GM19455 (cell line): Measurements from ENCODE around the gene TBX20.
"Not testable (repeated sequence)": the region's sequence is repeated elsewhere in the genome, so short reads cannot be mapped to it uniquely, and the experiment has no call there.

ENCODE experiments used
- ATAC-seq: cut with Tn5 transposase; IDR thresholded peaks from one replicate; pipeline ENCODE4 v1.9.1; 2021; ENCODE audit not compliant: unreplicated experiment

TBX20 gene

DNA sequence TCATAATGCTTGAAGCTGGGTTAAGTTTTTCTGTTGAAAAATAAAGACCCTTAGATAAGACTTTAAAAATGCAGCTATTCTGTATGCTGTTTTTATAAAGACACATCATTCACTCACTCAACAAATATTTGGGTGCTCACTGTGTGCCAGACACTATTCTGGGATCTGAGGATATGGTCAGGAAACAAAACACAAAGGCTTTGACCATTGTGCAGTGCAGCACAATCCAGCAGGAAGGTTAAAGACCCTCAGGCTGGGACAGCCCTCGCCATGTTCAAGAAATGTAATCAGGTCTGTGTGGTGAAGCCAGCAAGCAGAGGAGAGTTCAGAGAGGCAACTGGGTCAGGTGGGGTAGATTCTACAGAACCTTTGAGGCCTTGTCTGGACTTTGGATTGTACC, 31.5 kb downstream of the TBX20 start:
- not testable (repeated sequence) for ATAC-seq

GRCh38 chr7:35220176-35220575, 33.7 kb downstream of the TBX20 start:
- ATAC-seq: not testable (repeated sequence)

DNA sequence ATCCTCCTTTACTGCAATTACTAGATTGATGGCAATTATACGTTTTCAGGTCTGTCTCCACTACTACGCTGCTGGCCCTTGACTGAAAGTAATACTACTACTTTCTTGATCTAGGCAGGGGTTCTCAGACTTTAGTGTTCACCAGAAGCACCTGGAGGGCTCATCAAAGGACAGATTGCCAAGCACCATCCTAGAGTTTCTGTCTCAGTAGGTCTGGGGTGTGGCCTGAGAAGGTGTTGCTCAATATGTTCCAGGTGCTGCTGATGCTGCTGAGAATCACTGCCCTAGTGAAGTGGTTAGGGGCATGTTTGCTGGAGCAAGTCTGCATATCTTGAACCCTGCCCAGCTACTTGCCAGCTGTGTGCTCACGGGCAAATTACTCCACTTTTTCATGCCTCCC, 37.9 kb downstream of the TBX20 start:
- not testable (repeated sequence) for ATAC-seq

- not testable (repeated sequence) for ATAC-seq
These were observed 38.8 kb downstream of the TBX20 start for GRCh38 chr7:35215063-35215462.

DNA sequence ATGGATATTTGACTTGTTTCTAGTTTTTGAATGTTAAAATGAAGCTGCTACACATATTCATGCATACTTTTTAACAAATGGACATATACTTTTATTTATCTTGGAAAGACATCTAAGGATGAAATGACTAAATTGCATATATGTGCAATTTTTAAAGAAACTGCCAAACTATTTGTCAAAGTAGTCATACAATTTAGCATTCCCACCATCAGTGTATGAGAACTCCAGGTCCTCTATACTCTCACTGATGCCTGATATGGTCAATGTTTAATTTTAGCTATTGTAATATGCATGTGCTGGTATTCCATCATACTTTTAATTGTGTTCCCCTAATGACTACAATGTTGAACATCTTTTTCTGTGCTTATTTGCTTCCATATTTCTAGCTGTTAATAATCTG, 47.0 kb downstream of the TBX20 start:
- ATAC-seq: not testable (repeated sequence)

- ATAC-seq: not testable (repeated sequence)
These were observed 49.0 kb downstream of the TBX20 start for GRCh38 chr7:35204850-35205249.

DNA sequence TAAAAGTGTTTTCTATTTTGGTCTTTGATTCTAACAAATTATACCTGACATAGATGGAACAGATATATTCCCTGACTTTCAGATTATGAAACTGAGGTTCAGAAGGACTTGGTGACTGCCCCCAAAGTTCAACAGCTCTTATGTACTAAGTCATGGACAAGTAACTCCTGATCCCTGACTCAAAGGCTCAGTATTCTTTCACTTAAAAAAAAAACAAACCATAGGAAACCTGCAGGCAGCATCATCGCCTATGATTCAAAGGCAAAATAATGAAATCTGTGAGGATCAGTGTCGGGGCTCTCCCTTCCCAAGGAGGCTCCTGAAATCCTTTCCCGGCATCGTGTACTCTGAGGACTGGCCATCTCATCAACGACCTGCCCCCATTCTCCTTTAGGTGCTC, 49.9 kb downstream of the TBX20 start:
- ATAC-seq: not testable (repeated sequence)

DNA sequence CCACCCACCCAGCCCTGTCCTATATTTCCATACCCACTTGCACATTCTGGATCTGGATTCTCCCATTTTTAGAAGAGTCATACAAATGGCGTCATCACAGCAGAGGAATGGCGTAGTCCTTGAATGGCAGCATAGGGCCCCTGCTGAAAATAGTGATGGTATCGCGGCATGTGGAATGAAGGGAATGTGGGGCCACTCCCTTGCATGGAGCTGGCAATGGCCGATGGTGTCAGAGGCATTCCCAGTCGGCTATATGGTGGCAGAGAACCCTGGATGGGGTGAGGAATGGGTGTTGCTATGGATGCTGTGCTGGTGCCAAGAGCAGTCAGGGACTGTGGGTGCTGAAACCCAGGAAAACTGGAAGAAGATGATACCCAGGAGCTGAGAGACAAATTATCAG, 51.5 kb downstream of the TBX20 start:
- not testable (repeated sequence) for ATAC-seq

GRCh38 chr7:35200170-35200569, 53.7 kb downstream of the TBX20 start:
- not testable (repeated sequence) for ATAC-seq

DNA sequence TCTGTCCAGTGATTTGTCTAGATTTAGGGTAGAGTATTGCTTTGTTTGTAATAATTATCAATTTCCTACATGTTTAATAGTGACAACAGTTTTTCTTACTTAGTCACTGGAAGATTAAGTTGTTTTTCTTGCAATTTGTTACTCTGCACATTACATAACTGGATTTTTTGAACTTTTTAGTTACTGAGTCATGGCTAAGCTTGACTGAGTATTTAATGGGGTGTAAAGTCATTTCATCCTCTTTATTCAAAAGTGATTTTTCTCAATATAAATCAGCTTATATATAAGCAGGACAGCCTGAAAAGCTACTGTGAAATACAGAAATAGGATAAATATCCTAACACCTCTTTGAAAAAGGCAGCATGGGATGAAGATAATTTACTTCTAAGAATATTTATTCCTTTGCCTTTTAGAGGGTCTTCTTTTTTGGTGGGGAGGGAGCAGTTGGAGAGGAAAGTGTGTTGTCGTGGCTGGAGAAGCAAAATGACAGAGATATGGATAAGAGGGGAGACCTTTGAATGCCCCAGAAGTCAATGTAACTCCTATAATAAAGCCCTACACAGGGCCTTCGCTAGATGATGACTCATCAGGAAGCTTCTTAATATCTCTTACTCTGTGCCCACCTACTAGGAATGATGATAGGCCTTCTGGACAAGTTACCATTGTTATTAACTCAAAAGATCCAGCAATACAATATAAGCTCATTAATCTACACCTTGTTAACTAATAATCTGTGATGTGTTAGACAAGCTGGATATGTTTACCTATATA, 55.3 kb downstream of the TBX20 start:
- not testable (repeated sequence) for ATAC-seq

- not testable (repeated sequence) for ATAC-seq
These were observed 62.3 kb downstream of the TBX20 start for GRCh38 chr7:35191571-35191970.

- not testable (repeated sequence) for ATAC-seq
These were observed 63.6 kb downstream of the TBX20 start for GRCh38 chr7:35190146-35190773.

GRCh38 chr7:35186751-35187150, 67.1 kb downstream of the TBX20 start:
- ATAC-seq: not testable (repeated sequence)

DNA sequence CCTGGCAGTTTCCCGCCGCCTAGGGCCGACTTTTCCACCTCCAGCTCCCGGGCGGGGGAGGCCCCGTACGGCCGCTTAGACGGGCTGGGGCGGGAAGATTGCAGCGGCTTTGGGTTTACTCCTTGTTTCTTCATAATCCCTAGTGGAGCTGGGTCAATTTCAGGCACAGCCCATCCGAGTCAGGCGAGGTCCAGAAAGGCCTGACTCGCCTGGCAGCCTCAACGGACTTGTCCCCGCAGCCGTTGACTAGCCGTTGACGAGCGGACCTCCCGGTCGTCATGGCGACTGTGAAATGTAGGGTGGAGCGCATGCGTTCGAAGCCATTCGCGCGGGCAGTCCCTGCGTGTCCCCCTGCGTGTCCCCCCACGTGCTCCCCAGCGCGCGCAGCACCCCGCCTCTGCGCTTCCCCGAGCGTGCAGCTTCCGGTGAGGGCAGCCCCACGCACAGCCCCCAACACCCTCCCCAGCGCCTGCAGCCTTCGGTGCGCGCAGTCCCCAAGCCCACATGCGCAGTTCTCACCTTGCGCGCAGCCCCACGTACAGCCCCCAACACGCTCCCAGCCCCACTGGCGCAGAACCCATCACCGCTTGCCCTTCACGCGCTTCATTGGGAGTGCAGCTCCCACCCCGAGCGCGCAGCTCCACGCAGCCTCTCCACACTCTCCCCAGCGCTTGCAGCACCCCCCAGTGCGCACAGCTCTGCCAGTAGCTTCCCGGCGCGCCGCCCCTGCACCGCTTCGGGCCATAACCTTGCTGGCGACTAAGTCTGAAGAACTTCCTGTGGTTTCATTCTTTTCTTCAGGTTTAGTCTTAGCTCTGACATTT, 67.8 kb downstream of the TBX20 start:
- no peak for ATAC-seq

DNA sequence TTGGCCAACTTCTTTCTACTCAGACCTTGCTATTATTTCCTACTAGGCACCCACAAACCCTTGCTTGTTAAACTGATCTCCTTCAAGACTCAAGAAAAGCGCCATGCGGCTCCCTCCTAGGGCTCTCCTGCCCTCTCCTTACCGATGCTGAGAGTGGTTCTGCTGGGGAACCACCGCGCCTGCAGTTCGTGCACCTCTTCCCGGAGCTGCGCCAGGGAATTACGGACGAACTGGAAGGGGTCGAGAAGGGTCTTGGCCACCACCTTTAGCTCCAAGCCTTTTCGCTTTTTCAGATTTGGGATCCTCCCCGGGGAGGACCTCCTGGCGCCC, 68.4 kb downstream of the TBX20 start:
- ATAC-seq: not testable (repeated sequence)

GRCh38 chr7:35184961-35185360, 68.9 kb downstream of the TBX20 start:
- not testable (repeated sequence) for ATAC-seq

GRCh38 chr7:35183873-35184503, 69.9 kb downstream of the TBX20 start:
- ATAC-seq: not testable (repeated sequence)

- not testable (repeated sequence) for ATAC-seq
These were observed 73.2 kb downstream of the TBX20 start for GRCh38 chr7:35180665-35181064.

DNA sequence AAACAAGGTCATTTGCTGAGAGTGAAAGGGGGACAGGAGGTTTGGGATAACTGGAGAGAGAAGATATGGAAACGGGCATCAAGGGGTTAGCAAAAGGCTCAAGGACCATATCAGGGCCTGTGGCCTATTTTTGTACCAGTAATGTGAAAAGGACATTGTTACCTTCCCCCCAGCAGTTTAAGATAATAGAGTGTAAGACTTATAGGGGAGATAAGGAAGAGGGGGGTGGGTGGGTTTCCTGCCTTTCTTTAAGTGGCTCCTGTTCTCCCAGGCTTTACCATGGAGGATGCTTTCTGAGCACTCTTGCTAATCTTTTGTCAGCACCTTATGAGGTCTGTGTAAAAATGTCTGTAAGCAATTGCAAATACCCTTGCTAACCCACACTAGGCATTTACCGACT, 80.7 kb downstream of the TBX20 start:
- ATAC-seq: not testable (repeated sequence)

DNA sequence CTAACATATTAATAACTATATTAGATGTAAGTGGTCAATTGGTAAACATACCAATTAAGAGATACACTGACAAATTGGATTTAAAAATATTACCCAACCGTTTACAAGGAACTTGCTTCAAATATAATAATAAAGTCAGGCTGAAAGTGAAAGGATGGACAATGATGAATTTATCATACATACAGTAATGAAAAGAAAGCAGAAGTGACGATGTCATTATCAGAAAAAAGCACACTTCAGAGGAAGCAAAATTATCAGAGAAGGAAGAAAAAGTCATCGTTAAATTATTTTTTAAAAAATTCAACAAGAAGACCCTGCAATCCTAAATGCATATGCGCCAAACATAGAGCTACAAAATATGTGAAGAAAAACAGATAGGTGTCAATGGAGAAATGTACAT, 81.8 kb downstream of the TBX20 start:
- not testable (repeated sequence) for ATAC-seq

DNA sequence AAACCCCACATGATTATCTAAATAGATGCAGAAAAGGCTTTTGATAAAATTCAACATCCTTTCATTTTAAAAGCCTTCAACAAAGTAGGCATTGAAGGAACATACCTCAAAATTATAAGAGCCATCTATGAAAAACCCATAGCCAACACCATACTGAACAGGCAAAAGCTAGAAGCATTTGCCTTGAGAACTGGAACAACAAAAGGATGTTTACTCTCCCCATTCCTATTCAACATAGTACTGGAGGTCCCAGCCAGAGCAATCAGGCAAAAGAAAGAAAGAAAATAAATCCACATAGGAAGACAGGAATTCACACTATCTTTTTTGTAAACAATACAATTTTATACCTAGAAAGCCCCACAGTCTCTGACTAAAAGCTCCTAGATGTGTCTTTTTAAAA, 86.2 kb downstream of the TBX20 start:
- ATAC-seq: not testable (repeated sequence)
